Measurements from ENCODE around the gene RFX8.

RFX8 gene

GRCh38 chr2:101348883-101349282 is 126.0 kb downstream of the RFX8 start:
- no peak overlapping the region for H3K27ac ChIP-seq (ENCODE audit: low read depth, low read length)
- no peaks in the 10 kb centered on the region for H3K27me3 ChIP-seq (ENCODE audit: low read length)
- no peaks in the 10 kb centered on the region for H4K20me1 ChIP-seq (ENCODE audit: low read depth, low read length)
- no peak overlapping the region for H3K4me3 ChIP-seq (ENCODE audit: insufficient read depth, low read length, poor library complexity, severe bottlenecking)
- H3K4me2 ChIP-seq (ENCODE audit: low read depth, low read length, poor library complexity, severe bottlenecking), result no peak overlapping the region
- no peaks in the 10 kb centered on the region for H3K79me2 ChIP-seq (ENCODE audit: insufficient read depth, low read length)
- H2AFZ ChIP-seq (ENCODE audit: low read depth, low read length, severe bottlenecking), result no peak overlapping the region
- no peaks in the 10 kb centered on the region for H3K9me3 ChIP-seq (ENCODE audit: insufficient read depth, low read length)
- no peak for TF ChIP-seq EZH2phosphoT487 (conservative IDR thresholded peaks at IDR 0.05; ENCODE audit: low read length)
- TF ChIP-seq, protein P1, sequence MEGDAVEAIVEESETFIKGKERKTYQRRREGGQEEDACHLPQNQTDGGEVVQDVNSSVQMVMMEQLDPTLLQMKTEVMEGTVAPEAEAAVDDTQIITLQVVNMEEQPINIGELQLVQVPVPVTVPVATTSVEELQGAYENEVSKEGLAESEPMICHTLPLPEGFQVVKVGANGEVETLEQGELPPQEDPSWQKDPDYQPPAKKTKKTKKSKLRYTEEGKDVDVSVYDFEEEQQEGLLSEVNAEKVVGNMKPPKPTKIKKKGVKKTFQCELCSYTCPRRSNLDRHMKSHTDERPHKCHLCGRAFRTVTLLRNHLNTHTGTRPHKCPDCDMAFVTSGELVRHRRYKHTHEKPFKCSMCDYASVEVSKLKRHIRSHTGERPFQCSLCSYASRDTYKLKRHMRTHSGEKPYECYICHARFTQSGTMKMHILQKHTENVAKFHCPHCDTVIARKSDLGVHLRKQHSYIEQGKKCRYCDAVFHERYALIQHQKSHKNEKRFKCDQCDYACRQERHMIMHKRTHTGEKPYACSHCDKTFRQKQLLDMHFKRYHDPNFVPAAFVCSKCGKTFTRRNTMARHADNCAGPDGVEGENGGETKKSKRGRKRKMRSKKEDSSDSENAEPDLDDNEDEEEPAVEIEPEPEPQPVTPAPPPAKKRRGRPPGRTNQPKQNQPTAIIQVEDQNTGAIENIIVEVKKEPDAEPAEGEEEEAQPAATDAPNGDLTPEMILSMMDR (IDR thresholded peaks at IDR 0.05; ENCODE audit: insufficient read depth, low read length, poor library complexity, severe bottlenecking), result no peak
- H3K9me2 ChIP-seq (replicated peaks; ENCODE audit: insufficient read depth, low read length), result no peaks in the 10 kb centered on the region
- H3K9ac ChIP-seq (ENCODE audit: low read length), result no peak overlapping the region
- H3F3A ChIP-seq (ENCODE audit: insufficient read depth), result no peaks in the 10 kb centered on the region
- no peaks in the 10 kb centered on the region for H3K36me3 ChIP-seq (ENCODE audit: low read length)

Data from SU-DHL-6 (cell line).